Measurements from ENCODE around the gene PI4KB. TPM values are rescaled to one million over a fixed set of nuclear protein-coding genes. Genes with fewer than 3 reads are reported as not detected.

PI4KB gene
- polyA plus RNA-seq, 1 donor from 2014 or later = 22.8 TPM

- H3F3A ChIP-seq (ENCODE audit: insufficient read depth, low read length, poor library complexity, severe bottlenecking) = no peaks in the 10 kb centered on the region
- no peaks in the 10 kb centered on the region for H3K9me2 ChIP-seq (ENCODE audit: insufficient read depth, low read length)
- H3K27me3 ChIP-seq (ENCODE audit: insufficient read depth, low read depth, low read length) = no peaks in the 10 kb centered on the region
- H3K9ac ChIP-seq (ENCODE audit: low read length) = peak overlapping the region; percentile 89
- H3K79me2 ChIP-seq (replicated peaks; ENCODE audit: insufficient read depth, low read length) = peaks cover 28% of the 10 kb centered on the region
- no peaks in the 10 kb centered on the region for H3K36me3 ChIP-seq (ENCODE audit: insufficient read depth, low read length)
- peak overlapping the region; percentile 75 for H3K27ac ChIP-seq (ENCODE audit: low read length)
- peak overlapping the region; percentile 31 for H2AFZ ChIP-seq (ENCODE audit: low read depth, low read length)
- no peaks in the 10 kb centered on the region for H4K20me1 ChIP-seq (ENCODE audit: insufficient read depth)
- H3K9me3 ChIP-seq (ENCODE audit: low read length) = no peaks in the 10 kb centered on the region
- peak overlapping the region; percentile 70 for H3K4me2 ChIP-seq (ENCODE audit: low read length)
- peak overlapping the region; percentile 91 for H3K4me3 ChIP-seq (ENCODE audit: low read length)
- TF ChIP-seq REST (IDR thresholded peaks at IDR 0.05; ENCODE audit: borderline replicate concordance) (no peak), RAD21 (conservative IDR thresholded peaks at IDR 0.05) (no peak), TAF1 (IDR thresholded peaks at IDR 0.05; ENCODE audit: low read depth) (no peak)
Measured at GRCh38 chr1:151255381-151255780, 71.8 kb downstream of the PI4KB start.

- no peaks in the 10 kb centered on the region for H3K9me2 ChIP-seq (ENCODE audit: insufficient read depth, low read length)
- H3K27me3 ChIP-seq (ENCODE audit: insufficient read depth, low read depth, low read length) = no peaks in the 10 kb centered on the region
- TF ChIP-seq EZH2 (IDR thresholded peaks at IDR 0.05; ENCODE audit: borderline replicate concordance, insufficient read depth, low read length, poor library complexity, severe bottlenecking) = no peak
- TF ChIP-seq SMC3 (conservative IDR thresholded peaks at IDR 0.05; ENCODE audit: poor library complexity) = no peak
- no peak for TF ChIP-seq CTCF (IDR thresholded peaks at IDR 0.05; ENCODE audit: poor library complexity, severe bottlenecking)
- TF ChIP-seq RAD21 (conservative IDR thresholded peaks at IDR 0.05) = no peak
- TF ChIP-seq MXI1 (conservative IDR thresholded peaks at IDR 0.05; ENCODE audit: poor library complexity, severe bottlenecking) = peak; percentile 71
- TF ChIP-seq POLR2AphosphoS5 (IDR thresholded peaks at IDR 0.05) = peak; percentile 98
- no peak for TF ChIP-seq TAF1 (IDR thresholded peaks at IDR 0.05; ENCODE audit: low read depth)
- TF ChIP-seq EP300 (conservative IDR thresholded peaks at IDR 0.05; ENCODE audit: poor library complexity, severe bottlenecking) = peak; percentile 28
- H3K36me3 ChIP-seq (ENCODE audit: insufficient read depth, low read length) = no peaks in the 10 kb centered on the region
- peaks cover 28% of the 10 kb centered on the region for H3K79me2 ChIP-seq (replicated peaks; ENCODE audit: insufficient read depth, low read length)
- peak within 1 kb of the TSS; percentile 91 for H3K4me3 ChIP-seq (ENCODE audit: low read length)
- peak within 1 kb of the TSS; percentile 31 for H2AFZ ChIP-seq (ENCODE audit: low read depth, low read length)
- H3F3A ChIP-seq (ENCODE audit: insufficient read depth, low read length, poor library complexity, severe bottlenecking) = no peaks in the 10 kb centered on the region
- H3K27ac ChIP-seq (ENCODE audit: low read length) = peak within 1 kb of the TSS; percentile 75
- H3K9me3 ChIP-seq (ENCODE audit: low read length) = no peaks in the 10 kb centered on the region
- peak within 1 kb of the TSS; percentile 89 for H3K9ac ChIP-seq (ENCODE audit: low read length)
- peak within 1 kb of the TSS; percentile 70 for H3K4me2 ChIP-seq (ENCODE audit: low read length)
- H4K20me1 ChIP-seq (ENCODE audit: insufficient read depth) = no peaks in the 10 kb centered on the region
Measured at GRCh38 chr1:151254217-151255213, 72.7 kb downstream of the PI4KB start, which contains the start of gene PSMD4. Gene PSMD4 (plus strand): TSS chr1:151254734. CDS start chr1:151254783, 49 bp downstream.

Measured in neural cell (in vitro differentiated cells).